Measurements from ENCODE around the gene FILIP1L. TPM values are rescaled to one million over a fixed set of nuclear protein-coding genes. Genes with fewer than 3 reads are reported as not detected.

Gene FILIP1L
- total and polyA plus RNA-seq, 2 of the 8 experiments (the other 6 are each of a cell fraction or from before 2014, with no cell fraction given): 0.06 to 0.09 TPM

DNA sequence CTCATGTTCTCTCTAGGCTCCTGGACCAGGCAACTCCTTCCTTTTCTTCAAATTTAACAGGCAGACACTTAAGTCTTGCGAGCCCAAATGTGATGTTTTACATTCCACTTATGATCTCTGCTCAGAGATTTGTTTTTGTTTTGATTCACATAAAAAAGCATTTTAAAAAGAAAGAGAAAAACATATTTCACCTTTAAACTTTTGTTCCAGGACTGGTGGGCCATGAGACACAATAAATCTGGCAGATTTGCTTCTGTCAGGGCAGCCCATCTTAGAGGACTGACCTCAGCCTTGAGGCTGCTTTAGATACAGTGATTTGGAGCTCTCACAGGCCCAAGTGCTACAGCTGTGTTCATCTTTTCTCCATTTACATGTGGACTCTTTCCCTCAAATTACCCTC is 244.7 kb downstream of the FILIP1L start:
- no peak overlapping the region for H4K91ac ChIP-seq (replicated peaks; ENCODE audit: insufficient read length, low read length)
- no peak overlapping the region for H3K56ac ChIP-seq (replicated peaks; ENCODE audit: insufficient read length, low read depth, low read length)
- no peak overlapping the region for H3K9ac ChIP-seq (replicated peaks in 1 of 4; ENCODE audit: extremely low read depth in 1 of 4, low read depth in 3 of 4, low read length in 3 of 4)
- no peak overlapping the region for H3K4ac ChIP-seq (replicated peaks; ENCODE audit: insufficient read length, low read depth, low read length)
- peaks cover 11 to 15% of the 10 kb centered on the region in 2 experiments for H4K20me1 ChIP-seq (replicated peaks in 1 of 2; ENCODE audit: control insufficient read depth in 1 of 2, insufficient read depth in 2 of 2, low read length in 2 of 2)
- TF ChIP-seq MAFK (IDR thresholded peaks at IDR 0.05; ENCODE audit: low read depth, low read length): no peak
- no peak for TF ChIP-seq GABPA (IDR thresholded peaks at IDR 0.05; ENCODE audit: borderline replicate concordance, insufficient read depth, low read length)
- no peak for TF ChIP-seq CREB1 (IDR thresholded peaks at IDR 0.05)
- TF ChIP-seq YY1 (IDR thresholded peaks at IDR 0.05; ENCODE audit: low read depth, low read length): no peak
- TF ChIP-seq SUZ12 (IDR thresholded peaks at IDR 0.05; ENCODE audit: low read length): no peak
- no peak for TF ChIP-seq NRF1 (IDR thresholded peaks at IDR 0.05; ENCODE audit: low read depth, low read length)
- no peak overlapping the region for H3K27ac ChIP-seq (ENCODE audit: low read depth, low read length)
- H3K9me3 ChIP-seq (ENCODE audit: insufficient read depth in 2 of 2, low read depth in 1 of 2, low read length in 1 of 2): no peaks in the 10 kb centered on the region
- DNase-seq (ENCODE audit: low read depth in 1 of 2, low spot score in 2 of 2) (no peak), FAIRE-seq (no peak)
- POLR2A ChIA-PET (ENCODE audit: partially characterized antibody): no interaction called here
- no peak overlapping the region for H2BK15ac ChIP-seq (ENCODE audit: low read length)
- no peak overlapping the region for H2AK5ac ChIP-seq (ENCODE audit: low read depth, low read length)
- H3K4me1 ChIP-seq (replicated peaks in 1 of 4; ENCODE audit: control insufficient read depth in 3 of 4, insufficient read depth in 4 of 4, low read length in 3 of 4): peaks cover 0 to 2% (median 0%) of the 10 kb centered on the region in 4 experiments; a peak in 2 of 7 replicates
- no peak overlapping the region for H2BK20ac ChIP-seq (ENCODE audit: low read length)
- H3K4me2 ChIP-seq (ENCODE audit: insufficient read depth in 1 of 2, low read depth in 2 of 2, low read length in 2 of 2): no peak overlapping the region
- no peak overlapping the region for H4K8ac ChIP-seq (ENCODE audit: extremely low read depth, insufficient read depth, low read length)
- no peak overlapping the region for H2BK120ac ChIP-seq (replicated peaks; ENCODE audit: low read depth, low read length)
- no peak overlapping the region for H3K14ac ChIP-seq (ENCODE audit: insufficient read length)
- no peak overlapping the region for H2BK12ac ChIP-seq (ENCODE audit: low read depth, low read length)
- 94% methylated on average over 1 of the region's 1 CpG; no CpG with 5 or more reads in 1 of the 2 experiments for WGBS, 2 experiments (ENCODE audit: extremely low coverage in 1 of 2, insufficient coverage in 1 of 2, insufficient read length in 1 of 2, insufficient replicate concordance in 2 of 2, low coverage in 1 of 2, low lambda C conversion rate in 2 of 2, missing lambda C conversion rate in 1 of 2)
- no peaks in the 10 kb centered on the region for H3K79me1 ChIP-seq (ENCODE audit: low read depth, low read length)
- no peak overlapping the region for H2AFZ ChIP-seq (ENCODE audit: low read length)
- H3K4me3 ChIP-seq (ENCODE audit: extremely low read depth in 1 of 4, insufficient read depth in 2 of 4, low read depth in 3 of 4, low read length in 4 of 4): no peak overlapping the region
- no peaks in the 10 kb centered on the region for H3K79me2 ChIP-seq (ENCODE audit: control insufficient read depth in 1 of 2, insufficient read depth in 2 of 2, low read length in 2 of 2)
- no peaks in the 10 kb centered on the region for H3K23me2 ChIP-seq (ENCODE audit: low read depth, low read length)
- CTCF ChIA-PET (ENCODE audit: partially characterized antibody): interaction anchor here (1.7 to 3.1 kb wide), 2 partner anchors 26 to 384 kb away, joined by 6 to 20 read pairs; no protein-coding TSS in a partner anchor
- H3K23ac ChIP-seq (ENCODE audit: insufficient read length): no peak overlapping the region
- H2BK5ac ChIP-seq (ENCODE audit: low read depth, low read length): no peak overlapping the region
- H3K18ac ChIP-seq (ENCODE audit: extremely low read depth, low read length): no peak overlapping the region
- H3K36me3 ChIP-seq (ENCODE audit: control insufficient read depth in 2 of 4, insufficient read depth in 4 of 4, low read length in 3 of 4): no peaks in the 10 kb centered on the region
- H3K27me3 ChIP-seq (replicated peaks in 1 of 4; ENCODE audit: control insufficient read depth in 3 of 4, extremely low read depth in 1 of 4, insufficient read depth in 3 of 4, low read length in 3 of 4): peaks cover 7 to 35% (median 27%) of the 10 kb centered on the region in 4 experiments
- H4K5ac ChIP-seq (ENCODE audit: insufficient read length, low read depth, low read length): no peak overlapping the region

All from H1 (cell line).